NCI-H2227 (cell line): Measurements from ENCODE around the gene CLSTN2.

ENCODE experiments used
- DNase-seq: peaks from one replicate; lab custom pipeline; 2025; ENCODE audit not compliant: unreplicated experiment; lab: John Stamatoyannopoulos, UW

CLSTN2 gene

DNA sequence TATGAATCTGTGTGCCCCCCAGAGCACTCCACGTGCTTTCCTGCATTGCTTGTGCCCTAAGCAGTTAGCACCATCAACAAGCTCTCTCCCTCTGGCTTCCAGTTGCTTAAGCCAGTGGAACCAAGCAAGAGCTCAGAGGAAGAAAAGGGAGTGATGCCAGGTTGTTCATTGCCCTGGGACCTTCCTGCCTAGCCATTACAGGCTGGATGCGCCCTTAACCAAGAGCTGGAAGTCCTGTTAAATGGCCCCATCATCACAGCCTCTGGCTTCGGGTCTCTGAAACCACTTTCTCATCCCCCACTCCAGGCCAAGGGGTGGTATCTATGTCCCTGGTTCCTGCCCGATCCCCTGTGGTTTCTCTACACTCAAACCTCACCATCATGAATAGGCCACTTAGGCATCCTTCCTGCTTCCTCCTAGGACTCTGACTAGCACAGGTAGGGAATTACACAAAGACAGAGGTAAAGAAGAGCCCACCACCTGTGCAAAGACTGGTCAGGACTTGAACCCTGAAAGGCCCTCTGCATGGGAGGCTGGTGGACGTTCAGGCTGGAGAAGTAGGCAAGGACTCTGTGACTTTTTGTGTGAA is 433.3 kb downstream of the CLSTN2 start:
- DNase-seq: no peak

DNA sequence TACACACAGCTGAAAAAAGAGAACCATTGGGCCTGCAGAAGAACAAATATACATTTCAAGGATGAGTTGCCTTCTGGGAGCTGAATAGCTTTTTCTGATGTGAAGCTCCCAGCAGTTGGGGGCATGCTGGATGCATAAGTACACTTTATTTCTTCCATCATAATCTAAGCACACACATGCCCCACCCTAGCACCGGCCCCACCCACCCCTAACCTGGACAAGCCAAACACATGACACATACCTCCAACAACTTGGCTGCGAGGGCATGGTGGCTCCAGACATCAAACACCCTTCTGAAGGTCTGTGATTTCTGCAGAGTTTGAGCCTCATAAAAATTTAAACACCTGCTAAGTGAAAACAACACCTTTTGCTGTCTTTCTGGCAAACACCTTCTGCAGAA is 435.7 kb downstream of the CLSTN2 start:
- DNase-seq: no peak

DNA sequence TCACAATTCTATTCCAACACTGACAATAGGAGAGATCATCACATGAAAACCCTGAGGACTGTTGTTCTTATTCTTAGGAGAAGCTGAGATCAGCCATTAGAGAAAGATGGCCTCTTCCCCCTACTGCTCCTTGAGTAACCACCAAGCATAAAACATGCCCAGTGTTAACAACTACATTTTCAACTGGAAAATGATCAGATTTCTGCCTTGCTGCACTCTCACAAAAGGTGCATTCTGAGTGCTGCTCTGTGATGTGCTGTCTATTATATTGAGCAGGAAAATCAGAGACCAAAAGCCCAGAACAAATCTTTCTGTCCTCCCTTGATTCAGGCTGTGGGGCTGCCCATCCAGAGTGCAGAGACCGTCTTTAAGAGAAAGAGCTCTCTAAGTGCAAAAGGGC is 438.2 kb downstream of the CLSTN2 start:
- no peak for DNase-seq

DNA sequence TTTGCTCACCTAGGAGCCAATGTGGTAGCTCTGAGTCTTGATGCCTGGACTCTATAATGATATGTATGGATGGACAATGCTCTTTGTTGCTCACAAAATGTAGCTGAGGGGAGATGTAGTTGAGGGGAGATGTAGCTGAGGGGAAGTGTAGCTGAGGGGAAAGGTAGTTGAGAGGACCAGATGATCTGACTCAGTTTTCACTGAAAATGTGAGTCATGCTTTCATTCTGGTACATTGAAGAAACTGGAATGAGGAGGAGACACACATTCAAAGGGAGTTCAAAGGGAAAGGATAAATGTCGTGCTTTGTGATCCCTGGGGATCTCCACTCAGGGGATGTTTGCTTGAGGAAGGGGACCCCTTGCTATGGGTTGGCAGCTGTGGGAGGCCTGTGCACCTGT is 440.0 kb downstream of the CLSTN2 start:
- DNase-seq: no peak

DNA sequence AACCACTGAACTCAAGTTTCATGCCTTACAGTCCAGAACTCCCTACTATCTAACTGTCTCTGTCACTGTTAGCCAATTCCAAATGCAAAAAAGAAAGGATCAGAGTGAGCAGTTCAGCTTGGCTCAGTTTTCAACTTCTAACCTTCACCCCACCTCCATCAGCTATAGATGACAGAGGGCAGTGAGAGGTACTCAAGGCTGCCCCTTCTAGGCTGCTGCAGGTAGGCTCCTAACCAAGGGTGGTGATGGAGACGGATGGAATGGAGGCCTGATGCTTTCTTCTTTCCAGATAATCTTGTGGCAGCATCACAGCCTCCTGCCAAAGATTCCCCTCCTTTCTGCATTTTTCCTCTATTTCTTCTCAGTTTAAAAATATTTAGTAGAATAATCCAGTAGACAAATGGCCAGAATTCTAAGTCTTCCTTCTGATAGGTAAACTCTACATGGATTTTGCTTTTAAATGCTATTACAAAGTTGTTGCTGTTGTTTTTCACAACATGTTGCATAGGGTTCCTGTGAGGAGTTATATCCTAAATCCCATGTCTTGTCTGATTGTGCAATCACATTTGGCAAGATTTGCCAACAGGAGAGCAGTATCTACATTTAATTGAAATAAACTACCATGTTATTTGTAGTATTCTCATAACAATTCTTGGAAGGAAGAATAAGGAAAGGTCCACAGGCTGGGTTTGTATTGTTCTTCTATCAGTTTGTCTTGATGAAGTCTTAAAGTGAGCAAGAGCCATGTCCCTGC is 441.3 kb downstream of the CLSTN2 start:
- DNase-seq: no peak

DNA sequence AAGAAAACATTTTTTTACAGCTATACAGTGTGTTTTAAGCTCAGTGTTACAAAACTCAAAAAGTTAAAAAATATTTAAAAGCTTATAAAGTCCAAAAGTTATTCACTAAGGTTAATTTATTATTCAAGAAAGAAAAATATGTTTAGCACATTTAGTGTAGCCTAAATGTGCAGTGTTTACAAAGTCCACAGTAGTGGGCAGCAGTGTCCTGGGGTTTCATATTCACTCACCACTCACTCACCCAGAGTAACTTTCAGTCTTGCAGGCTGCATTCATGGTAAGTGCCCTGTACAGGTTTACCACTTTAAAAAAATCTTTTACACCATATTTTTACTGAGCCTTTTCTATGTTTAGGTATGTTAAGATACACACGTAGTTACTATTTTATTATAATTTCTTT is 442.7 kb downstream of the CLSTN2 start:
- no peak for DNase-seq

DNA sequence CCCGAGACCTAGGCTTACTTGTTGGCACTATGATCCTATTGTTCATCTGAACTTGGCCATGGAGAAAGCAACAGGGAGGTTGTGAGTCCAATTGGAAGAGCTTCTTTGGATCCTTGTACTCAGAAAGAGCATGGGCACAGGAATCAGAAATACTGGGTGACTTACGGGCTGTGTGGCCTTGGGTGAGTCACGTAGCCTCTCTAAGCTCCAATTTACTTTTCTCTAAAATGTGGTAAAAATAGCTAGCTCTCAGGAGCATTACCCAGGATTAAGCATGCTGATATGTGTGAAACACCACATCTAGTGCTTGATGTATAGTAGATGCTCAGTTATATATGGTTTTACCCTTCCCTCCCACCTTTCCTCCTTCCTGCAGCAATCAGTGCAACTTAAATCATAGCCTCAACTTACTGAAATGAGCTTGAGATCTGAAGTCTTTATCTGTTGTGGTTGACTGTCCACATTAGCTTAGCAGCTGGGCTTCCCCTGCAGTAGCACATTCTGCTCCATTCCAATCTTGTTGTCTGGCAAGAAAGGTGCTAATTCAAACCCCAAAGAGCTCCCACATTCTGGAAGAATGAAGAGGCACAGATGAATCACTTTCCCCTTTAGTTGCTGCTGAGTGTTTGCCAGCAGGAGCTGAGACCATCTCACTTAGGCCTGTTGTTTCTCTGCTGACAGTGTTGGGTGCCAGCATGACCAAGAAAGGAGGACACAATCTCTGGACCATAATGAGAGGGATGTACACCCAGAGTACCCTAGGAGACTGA is 443.8 kb downstream of the CLSTN2 start:
- no peak for DNase-seq

DNA sequence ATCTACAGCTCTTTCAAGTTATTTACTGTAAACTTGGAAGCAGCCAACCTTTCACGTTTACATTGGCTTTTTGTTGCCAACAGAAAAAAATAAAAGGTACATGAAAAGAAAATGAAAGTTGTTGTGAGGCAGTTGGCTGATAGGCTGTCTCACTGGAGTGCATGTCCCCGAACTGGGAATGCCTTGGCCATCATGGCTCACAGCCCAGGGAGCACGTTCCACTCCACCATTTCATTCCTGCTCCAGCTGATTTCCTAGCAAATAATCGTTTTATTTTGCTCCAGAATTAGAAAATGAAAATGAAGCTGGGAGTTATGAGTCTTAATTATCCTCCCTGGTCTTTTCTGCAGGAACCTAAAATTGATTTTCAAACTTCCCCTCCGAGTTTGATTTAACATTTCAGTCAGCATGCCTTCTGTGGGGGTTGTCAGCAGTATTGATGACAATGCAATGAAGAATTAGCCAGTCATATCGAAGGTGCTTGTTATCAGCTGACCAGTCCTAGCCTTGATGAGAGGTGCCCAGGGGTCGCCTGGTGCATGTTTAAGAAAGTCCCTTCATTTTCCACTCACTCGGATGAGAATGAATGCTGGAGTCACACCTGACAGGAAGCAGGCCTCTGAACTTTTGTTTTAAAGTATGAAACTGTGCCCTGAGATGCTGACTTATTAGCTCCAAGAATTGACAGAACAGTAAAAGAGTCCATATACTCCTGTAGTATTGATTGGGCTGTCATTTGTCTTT is 449.2 kb downstream of the CLSTN2 start:
- DNase-seq: no peak

DNA sequence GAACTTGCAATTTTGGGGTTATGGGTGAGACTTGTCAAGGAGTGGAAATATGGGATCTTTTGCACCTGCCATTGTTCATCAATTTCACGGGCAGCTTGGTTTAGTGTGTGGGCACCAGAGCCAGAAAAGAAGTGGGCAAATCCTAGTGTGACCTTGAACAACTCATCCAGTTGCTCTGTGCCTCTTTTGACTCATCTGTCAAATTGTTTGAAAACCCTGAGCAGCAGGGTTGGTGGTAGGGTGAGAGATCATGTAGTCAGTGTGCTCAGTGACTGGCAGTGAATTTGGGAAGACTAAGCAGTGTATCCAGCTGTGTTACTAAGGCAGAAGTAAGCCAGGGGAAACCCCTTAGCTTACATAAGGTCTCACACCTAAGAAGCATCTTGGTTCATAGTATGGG is 449.9 kb downstream of the CLSTN2 start:
- DNase-seq: no peak

DNA sequence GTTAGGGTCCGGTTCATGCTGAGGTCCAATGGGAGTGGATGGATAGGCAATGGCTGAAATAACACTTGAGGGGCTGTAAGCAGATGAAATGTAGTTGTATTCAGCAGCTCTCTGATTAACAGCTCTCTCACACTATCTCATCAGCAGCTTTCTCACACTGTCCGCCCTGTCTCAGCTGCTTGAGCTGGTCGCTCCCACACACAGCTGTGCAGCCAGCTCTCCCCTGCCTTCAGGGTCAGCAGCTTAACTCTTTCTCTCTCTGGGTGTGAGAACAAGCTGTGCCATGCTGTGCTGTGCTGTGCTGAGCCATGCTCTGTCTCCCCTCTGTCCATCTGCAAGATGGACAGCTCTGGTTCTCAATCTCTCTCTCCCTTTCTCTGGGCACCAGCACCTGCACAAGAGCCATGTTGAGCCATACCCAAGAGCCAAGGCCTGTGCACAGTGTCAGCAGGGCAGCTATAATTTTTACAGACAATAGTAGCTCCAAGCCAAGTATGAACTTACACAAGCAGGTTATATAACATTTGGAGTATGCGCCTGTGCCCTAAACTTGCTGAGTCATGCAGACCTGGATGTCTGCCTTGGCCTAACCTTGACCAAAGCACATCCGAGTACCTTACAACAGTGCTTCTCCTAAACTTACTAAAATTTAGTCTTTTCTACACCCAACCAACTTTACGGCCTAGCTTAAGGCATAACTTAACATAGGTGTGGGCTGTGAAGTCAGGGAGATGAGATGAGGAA is 451.5 kb downstream of the CLSTN2 start:
- no peak for DNase-seq

DNA sequence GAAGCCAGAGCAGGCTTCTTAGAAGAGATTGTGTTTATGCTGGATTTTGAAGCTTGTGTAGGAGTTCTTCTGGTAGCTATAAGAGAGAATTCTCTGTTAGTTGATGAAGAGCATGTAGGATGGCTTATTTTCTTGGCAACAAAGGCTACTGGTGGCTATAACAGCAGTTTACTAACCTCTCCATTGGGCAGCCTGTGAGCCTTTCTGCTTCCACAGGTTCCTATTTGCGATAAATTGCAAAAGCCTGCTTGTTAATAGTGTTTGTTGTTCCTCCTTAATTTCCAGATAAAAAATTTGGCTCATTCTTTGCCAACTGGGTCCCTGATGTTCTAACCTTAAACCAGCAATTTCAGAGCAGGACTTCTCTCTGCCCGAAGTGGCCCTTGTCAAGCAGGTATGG is 452.3 kb downstream of the CLSTN2 start:
- DNase-seq: no peak

DNA sequence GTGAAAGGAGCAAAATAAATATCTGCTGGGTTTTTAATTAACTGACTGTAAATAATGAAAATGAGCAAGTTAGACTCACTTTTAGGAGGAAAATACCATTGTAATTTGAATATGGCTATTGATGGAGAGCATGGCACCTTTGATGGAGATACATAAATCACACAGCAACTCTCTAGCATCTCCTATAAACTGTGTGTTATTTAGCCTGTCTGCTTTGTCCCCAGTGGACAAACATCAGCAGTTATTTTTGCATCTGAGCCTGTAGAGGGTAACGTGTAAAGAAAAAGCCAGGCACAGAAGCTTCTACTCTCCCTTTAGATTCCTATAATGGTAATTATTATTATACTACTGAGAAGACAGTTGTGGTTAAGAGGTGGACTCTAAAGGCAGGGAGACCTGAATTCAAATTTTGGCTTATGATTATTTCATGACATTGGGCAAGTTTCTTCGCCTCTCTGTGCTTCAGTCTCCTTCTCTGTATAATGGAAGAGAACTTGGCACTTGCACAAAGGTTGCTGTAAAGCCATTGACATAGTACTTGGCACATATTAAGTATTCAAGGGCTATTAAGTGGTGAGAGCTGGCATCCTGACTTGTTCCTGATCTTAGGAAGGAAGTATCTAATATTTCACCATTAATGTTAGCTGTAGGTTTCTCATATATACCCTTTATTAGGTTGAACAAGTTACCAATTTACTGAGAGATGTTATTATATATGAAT is 453.4 kb downstream of the CLSTN2 start:
- no peak for DNase-seq

DNA sequence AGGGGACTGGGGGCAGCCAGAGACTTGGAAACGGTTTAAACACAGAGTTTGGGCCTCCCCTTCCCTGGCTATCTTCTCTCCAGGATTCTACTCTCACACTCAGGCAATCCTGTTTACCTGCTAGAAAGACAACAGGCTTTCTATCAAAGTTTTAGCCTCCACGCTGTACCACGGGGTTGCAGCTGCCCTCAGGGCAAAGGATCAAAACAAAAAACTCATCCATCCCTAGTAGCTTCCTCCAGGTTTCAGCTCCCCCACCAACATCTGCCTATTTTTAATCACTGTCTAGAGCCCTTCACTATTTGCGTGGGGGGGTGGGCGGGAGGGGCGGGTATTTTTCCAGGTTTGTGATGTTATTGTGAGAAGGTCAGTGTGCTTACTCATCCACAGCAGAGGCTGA is 456.1 kb downstream of the CLSTN2 start:
- DNase-seq: no peak

DNA sequence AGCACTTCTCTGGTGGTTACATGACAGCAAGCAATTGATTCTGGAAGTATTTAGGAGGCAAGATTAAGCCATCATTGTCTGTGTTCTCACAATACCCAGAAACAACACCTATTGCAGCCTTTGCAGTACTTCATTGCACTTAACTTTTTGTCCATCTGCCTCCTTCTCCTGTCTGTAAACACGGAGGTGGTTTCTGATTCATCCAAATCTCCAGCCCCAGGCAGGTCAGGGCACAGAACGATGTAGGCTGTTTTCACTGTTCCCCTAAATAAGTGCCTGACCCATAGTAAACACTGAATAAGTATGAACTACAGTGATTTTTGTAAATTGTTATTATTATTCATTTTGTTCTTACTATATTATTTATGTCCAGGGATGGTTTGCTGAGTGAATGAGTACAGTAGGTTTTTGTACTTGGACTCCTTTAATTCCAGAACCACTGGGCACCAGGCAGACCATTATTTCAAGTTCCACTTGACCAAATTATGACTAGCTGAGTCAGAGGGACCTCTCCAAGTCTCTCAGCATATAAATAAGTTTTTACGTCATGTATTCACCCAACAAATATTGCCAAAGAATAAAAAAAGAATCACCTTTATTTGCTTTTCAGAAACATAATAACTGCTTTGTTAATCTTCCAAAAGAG is 459.6 kb downstream of the CLSTN2 start:
- DNase-seq: no peak

DNA sequence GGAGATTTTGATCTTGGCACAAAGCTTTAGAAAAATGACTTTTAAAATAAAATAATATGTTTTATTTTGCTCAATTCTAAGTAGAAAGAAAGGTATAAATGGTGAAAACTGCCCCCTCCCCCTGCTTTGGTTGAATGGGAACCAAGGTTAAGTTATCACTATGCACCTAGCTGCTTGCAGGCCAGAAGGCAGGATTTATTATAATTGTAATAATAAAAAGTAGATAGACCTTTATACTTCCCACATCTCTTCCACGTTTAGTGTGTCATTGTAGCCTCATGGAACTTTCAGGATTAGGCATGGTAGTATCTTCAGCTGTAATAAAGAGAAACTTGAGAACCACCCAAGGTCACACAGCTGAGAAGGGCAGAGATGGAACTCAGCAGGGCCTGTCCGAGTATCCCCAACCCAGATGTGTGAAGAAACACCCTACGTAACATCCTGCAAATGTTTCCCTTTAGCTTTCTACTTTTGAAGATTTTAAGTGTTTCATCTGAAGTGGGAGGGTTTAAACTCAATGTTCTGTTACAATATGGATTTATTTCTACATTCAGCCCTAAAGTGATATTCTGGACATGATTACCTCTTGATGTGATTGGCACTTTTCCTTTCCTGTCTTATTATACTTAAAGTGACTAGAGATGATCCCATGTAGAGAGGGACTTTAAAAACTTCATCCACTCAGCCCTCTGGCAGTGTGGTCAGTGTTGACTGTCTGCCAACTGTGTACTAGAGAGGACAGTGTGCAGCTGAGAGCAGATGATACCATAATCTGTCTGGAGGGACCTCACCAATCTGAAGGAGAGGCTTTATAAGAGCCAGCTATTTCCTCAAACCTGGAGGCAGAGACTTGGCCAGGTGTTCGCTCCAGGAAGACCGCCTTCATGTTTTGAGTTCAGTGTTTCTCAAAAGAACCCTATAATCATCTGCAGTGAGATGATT is 460.4 kb downstream of the CLSTN2 start:
- peak; percentile 36 for DNase-seq

DNA sequence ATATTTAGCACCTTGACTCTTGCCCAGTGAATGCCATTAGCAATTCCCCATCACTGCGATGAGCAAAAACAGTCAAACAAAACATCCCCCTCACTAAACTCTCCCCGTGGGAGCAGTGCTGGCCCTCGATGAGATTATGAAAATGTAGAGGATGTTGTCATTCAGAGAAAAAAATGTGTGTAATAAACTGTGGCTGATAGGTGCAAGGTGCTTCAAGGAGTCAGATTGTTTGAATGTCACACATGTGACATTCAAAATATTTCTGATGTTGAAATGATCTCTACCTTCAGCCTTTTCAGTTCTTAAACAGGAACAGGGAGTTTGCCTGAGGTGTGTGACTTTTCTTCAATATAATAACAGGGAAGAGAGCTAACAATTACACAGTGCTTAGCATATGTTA is 461.1 kb downstream of the CLSTN2 start:
- DNase-seq: no peak

DNA sequence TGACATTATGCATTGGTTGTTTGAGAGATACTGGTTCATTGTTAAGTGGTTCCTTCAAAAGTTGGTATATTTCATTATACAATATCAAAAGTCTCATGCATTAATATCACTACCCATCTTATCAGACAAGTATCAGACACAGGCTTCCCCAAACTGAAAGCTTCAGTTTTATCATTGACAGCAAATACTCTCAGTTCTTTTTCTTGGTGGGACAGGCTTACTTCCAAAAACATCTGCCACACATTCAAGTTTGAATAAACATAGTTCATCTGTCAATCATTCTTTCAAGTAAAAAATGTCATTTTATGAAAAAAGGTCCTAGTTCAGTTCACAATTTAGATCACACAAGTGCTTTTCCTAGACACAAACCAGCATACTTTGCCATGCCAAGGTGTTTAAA is 462.9 kb downstream of the CLSTN2 start:
- DNase-seq: no peak

DNA sequence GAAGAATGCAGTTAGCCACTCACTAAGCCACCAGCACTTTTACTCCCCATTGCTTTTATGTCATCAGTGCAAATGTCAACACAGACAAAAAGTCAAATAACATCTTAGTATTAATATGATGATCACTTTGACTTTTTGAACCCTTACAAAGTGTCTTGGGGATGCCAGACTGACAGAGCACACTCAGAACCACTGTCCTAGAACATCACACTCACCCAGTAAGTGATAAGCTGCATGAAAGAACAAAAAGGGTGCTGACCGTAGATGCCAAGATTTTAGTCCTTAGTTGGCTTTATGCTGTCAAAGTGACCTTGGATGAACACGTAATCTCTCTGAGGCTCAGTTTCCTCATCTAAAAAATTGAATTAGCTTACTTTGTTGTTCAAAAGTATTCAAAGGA is 463.4 kb downstream of the CLSTN2 start:
- no peak for DNase-seq

DNA sequence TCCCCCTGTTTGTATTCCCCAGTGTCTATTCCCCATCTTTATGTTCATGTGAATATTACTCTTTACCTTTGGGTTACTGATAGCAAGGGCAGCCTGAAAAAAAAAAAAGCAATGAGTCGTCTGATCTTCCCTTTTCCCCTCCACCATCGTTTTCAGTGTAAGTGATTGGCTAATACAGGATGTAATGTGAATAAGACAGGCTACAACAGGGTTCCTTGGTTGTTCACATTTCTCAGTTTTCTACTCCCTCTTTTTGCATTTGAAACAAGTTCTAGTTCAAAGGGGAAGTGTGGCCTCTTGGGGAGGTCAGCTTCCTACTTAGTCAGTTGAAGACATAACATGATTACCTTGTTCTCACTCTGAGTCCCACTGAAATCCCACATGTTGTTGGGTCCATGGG is 464.9 kb downstream of the CLSTN2 start:
- DNase-seq: no peak
